Endothelial cell of umbilical vein (primary cell): ENCODE data around the gene ATP5PO. TPM values are rescaled to one million over a fixed set of nuclear protein-coding genes. Genes with fewer than 3 reads are reported as not detected.

ENCODE experiments used
- BruUV-seq: library from RNA; stranded (reverse); fragments of 400-500 nt; replicated peaks from 2 replicates; lab custom pipeline; 2021; lab: Mats Ljungman, UMichigan
- CTCF ChIA-PET: fragments of 300-600, 350-600 bp; sonication (Branson Sonifier 250); formaldehyde crosslinking; loops from one replicate; lab custom pipeline; 2021; ENCODE audit warnings: antibody characterized with exemption, inconsistent platforms; lab: Charles Lee
- POLR2A ChIA-PET: fragments of 300-600, 350-600 bp; sonication (Branson Sonifier 250); formaldehyde crosslinking; loops from one replicate; lab custom pipeline; 2021; ENCODE audit warnings: antibody characterized with exemption, inconsistent platforms; lab: Charles Lee
- DNase-seq: peaks from one replicate; pipeline ENCODE4 v3.0.0-alpha.2; 2011; ENCODE audit warnings: low read depth, low spot score
- FAIRE-seq: peaks from 2 replicates; lab custom pipeline; 2011; peaks lifted over from hg19 to GRCh38; lab: Jason Lieb, UNC
- H2AFZ ChIP-seq: 2 replicates; pipeline ENCODE4 v1.6.0; 2012; ENCODE audit warnings: low read depth, low read length, control low read depth, inconsistent platforms
- H3K27ac ChIP-seq: 2 replicates; pipeline ENCODE4 v1.5.1; 2011; ENCODE audit warnings: low read depth, mild to moderate bottlenecking, control low read depth, low read length, moderate library complexity; ENCODE audit not compliant: insufficient read depth
- H3K27me3 ChIP-seq, 2 experiments: 2 replicates each; pipeline versions ENCODE4 v1.6.0 to v1.6.1; 2011; ENCODE audit warnings: low read length in 2 of 2, mixed read lengths in 1 of 2; ENCODE audit not compliant: control insufficient read depth in 2 of 2, insufficient read depth in 2 of 2
- H3K36me3 ChIP-seq, 2 experiments: 2 replicates in 1 of 2; 3 replicates in 1 of 2; pipeline ENCODE4 v1.5.1; 2011; ENCODE audit warnings: low read length in 2 of 2, mild to moderate bottlenecking in 1 of 2, moderate library complexity in 1 of 2; ENCODE audit not compliant: control insufficient read depth in 2 of 2, insufficient read depth in 2 of 2; ENCODE audit errors: extremely low read depth in 1 of 2
- H3K4me1 ChIP-seq: 3 replicates; pipeline ENCODE4 v1.5.1; 2011; ENCODE audit warnings: mild to moderate bottlenecking, low read length; ENCODE audit not compliant: control insufficient read depth, insufficient read depth; ENCODE audit errors: extremely low read depth
- H3K4me2 ChIP-seq: 2 replicates; pipeline ENCODE4 v1.6.1; 2011; ENCODE audit warnings: low read length, control low read depth, mixed read lengths; ENCODE audit not compliant: insufficient read depth
- H3K4me3 ChIP-seq, 3 experiments: fragments of 200-600 bp in 1 of 3; sonication (generic), shearing (Covaris generic) in 1 of 3; replicated peaks in 1 of 3; 2 replicates each; pipeline ENCODE4 v1.5.1; 2011 to 2016; ENCODE audit warnings: control low read depth in 3 of 3, low read length in 3 of 3, mild to moderate bottlenecking in 2 of 3, inconsistent platforms in 1 of 3, low read depth in 1 of 3, moderate library complexity in 1 of 3; ENCODE audit not compliant: insufficient read depth in 1 of 3
- H3K79me2 ChIP-seq: 2 replicates; pipeline ENCODE4 v1.6.0; 2012; ENCODE audit warnings: low read length, inconsistent platforms; ENCODE audit not compliant: control insufficient read depth, insufficient read depth
- H3K9ac ChIP-seq: replicated peaks from 2 replicates; pipeline ENCODE3; 2011; ENCODE audit warnings: low read length, control low read depth; ENCODE audit not compliant: insufficient read depth; ENCODE audit errors: extremely low read depth
- H3K9me1 ChIP-seq: replicated peaks from 3 replicates; pipeline ENCODE4 v1.6.0; 2011; ENCODE audit warnings: mild to moderate bottlenecking, low read length; ENCODE audit not compliant: control insufficient read depth, insufficient read depth; ENCODE audit errors: extremely low read depth
- H3K9me3 ChIP-seq: replicated peaks from 2 replicates; pipeline ENCODE4 v1.5.1; 2012; ENCODE audit warnings: low read length, inconsistent platforms; ENCODE audit not compliant: control insufficient read depth, insufficient read depth
- H4K20me1 ChIP-seq: replicated peaks from 2 replicates; pipeline ENCODE3; 2011; ENCODE audit warnings: mild to moderate bottlenecking, low read length; ENCODE audit not compliant: control insufficient read depth, insufficient read depth; ENCODE audit errors: extremely low read depth
- CTCF ChIP-seq, 2 donors: IDR thresholded peaks; 1 replicate in 1 of 2; 2 replicates in 1 of 2; pipeline ENCODE4 v1.5.1; 2011; ENCODE audit warnings: low read length in 2 of 2, mild to moderate bottlenecking in 2 of 2, moderate library complexity in 2 of 2, control low read depth in 1 of 2, inconsistent platforms in 1 of 2, low read depth in 1 of 2; ENCODE audit not compliant: insufficient read depth in 1 of 2; ENCODE audit errors: extremely low read depth in 1 of 2
- EZH2 ChIP-seq: IDR thresholded peaks from 2 replicates; pipeline ENCODE4 v1.6.1; 2012; ENCODE audit warnings: borderline replicate concordance, low read depth, mild to moderate bottlenecking, moderate library complexity, low read length, inconsistent platforms; ENCODE audit not compliant: severe bottlenecking
- FOS ChIP-seq: IDR thresholded peaks from 2 replicates; pipeline ENCODE4 v1.6.1; 2011; ENCODE audit warnings: mild to moderate bottlenecking, low read length, moderate library complexity, borderline replicate concordance; ENCODE audit not compliant: insufficient read depth
- GATA2 ChIP-seq: IDR thresholded peaks from 2 replicates; pipeline ENCODE4 v1.7.0; 2011; ENCODE audit warnings: low read depth, mild to moderate bottlenecking, moderate library complexity, mixed read lengths, low read length; ENCODE audit not compliant: insufficient read length, insufficient read depth
- JUN ChIP-seq: IDR thresholded peaks from 2 replicates; pipeline ENCODE4 v1.6.1; 2011; ENCODE audit warnings: borderline replicate concordance, low read depth; ENCODE audit not compliant: insufficient read length, insufficient read depth
- MAX ChIP-seq: IDR thresholded peaks from 2 replicates; pipeline ENCODE4 v1.6.1; 2011; ENCODE audit not compliant: insufficient read depth, insufficient read length
- MYC ChIP-seq: IDR thresholded peaks from one replicate; pipeline ENCODE4 v1.6.1; 2011; ENCODE audit warnings: mild to moderate bottlenecking, low read depth, low read length
- POLR2A ChIP-seq: IDR thresholded peaks from 2 replicates; pipeline ENCODE4 v1.6.1; 2012; ENCODE audit warnings: low read depth, mild to moderate bottlenecking, control low read depth, low read length
- POLR2AphosphoS5 ChIP-seq: IDR thresholded peaks from 2 replicates; pipeline ENCODE4 v1.6.1; 2012; ENCODE audit warnings: low read depth, mild to moderate bottlenecking, control low read depth, low read length, moderate library complexity; ENCODE audit not compliant: insufficient read depth
- dilution Hi-C: fragments of 300-500 bp; cut with MboI; formaldehyde crosslinking; loops from one replicate; pipeline ENCODE4 v1.15.0; 2019; ENCODE audit warnings: low sequenced_read_pairs; ENCODE audit not compliant: extremely low pct_ligation_motif_present
- intact Hi-C: fragments of 100-400 bp; cut with micrococcal nuclease; formaldehyde crosslinking; loops from one replicate; pipeline ENCODE4 v1.10.0; 2022
- polyA plus RNA-seq, 4 experiments: library from polyadenylated mRNA; depleted of rRNA in 3 of 4; stranded (reverse) in 3 of 4; unstranded in 1 of 4; fragments of >200 nt; gene quantifications; 2 replicates each; pipeline versions ENCODE4 v1.2.1 to v1.2.3, GENCODE V29; 2011 to 2012; ENCODE audit warnings: missing spikeins in 1 of 4
- total RNA-seq: library from RNA; stranded (reverse); gene quantifications from 2 replicates; pipeline ENCODE4 v1.2.3, GENCODE V29; 2021

ATP5PO gene
- total and polyA plus RNA-seq, 2 donors (not counting 3 experiments of a cell fraction or from before 2014, with no cell fraction given): 187 to 207 TPM

- H3K4me1 ChIP-seq: peaks cover 19% of the 10 kb centered on the region
- dilution Hi-C loops: no loop called here
- H3K36me3 ChIP-seq: no peaks in the 10 kb centered on the region
- DNase-seq (no peak), FAIRE-seq (no peak)
- intact Hi-C loops: no loop called here
- no peak overlapping the region for H3K4me2 ChIP-seq
- H3K9me3 ChIP-seq: no peaks in the 10 kb centered on the region
- BruUV-seq: no TSS peak
- no peak overlapping the region for H3K27ac ChIP-seq
- H4K20me1 ChIP-seq: no peaks in the 10 kb centered on the region
- H3K27me3 ChIP-seq: no peaks in the 10 kb centered on the region
- POLR2A ChIA-PET: no interaction called here
- TF ChIP-seq MAX: no peak
- TF ChIP-seq JUN: no peak
- CTCF ChIA-PET: interaction anchor here (1.4 to 3.7 kb wide), 2 partner anchors 11 to 27 kb away, joined by 4 to 34 read pairs; no protein-coding TSS in a partner anchor
- no peak overlapping the region for H3K4me3 ChIP-seq
- no peaks in the 10 kb centered on the region for H3K79me2 ChIP-seq
- H3K9me1 ChIP-seq: no peaks in the 10 kb centered on the region
- no peak overlapping the region for H2AFZ ChIP-seq
- no peak overlapping the region for H3K9ac ChIP-seq
Observed at GRCh38 chr21:33950431-33951079, 35.0 kb upstream of the ATP5PO start.

- ChIA-PET POLR2A (no interaction called here), CTCF (interaction anchor here (3.7 kb wide), 1 partner anchor 26 kb away, joined by 34 read pairs; no protein-coding TSS in a partner anchor)
- Histone ChIP-seq H3K4me2 (no peak overlapping the region), H3K27ac (no peak overlapping the region), H3K9me1 (no peaks in the 10 kb centered on the region), H2AFZ (no peak overlapping the region), H3K36me3 (no peaks in the 10 kb centered on the region), H3K4me3 (no peak overlapping the region), H3K27me3 (no peaks in the 10 kb centered on the region), H4K20me1 (no peaks in the 10 kb centered on the region), H3K4me1 (peaks cover 19% of the 10 kb centered on the region), H3K79me2 (no peaks in the 10 kb centered on the region), H3K9ac (no peak overlapping the region), H3K9me3 (no peaks in the 10 kb centered on the region)
- TF ChIP-seq POLR2A: no peak
- TF ChIP-seq EZH2: no peak
- TF ChIP-seq CTCF (IDR thresholded peaks at IDR 0.05; ENCODE audit: extremely low read depth in 1 of 2, insufficient read depth in 1 of 2, low read depth in 1 of 2, low read length in 2 of 2): no peak
- TF ChIP-seq JUN: no peak
- no peak for TF ChIP-seq POLR2AphosphoS5
- TF ChIP-seq MYC: no peak
- no peak for TF ChIP-seq FOS
- no peak for TF ChIP-seq GATA2
- TF ChIP-seq MAX: no peak
- DNase-seq: no peak
- no TSS peak for BruUV-seq
- no peak for FAIRE-seq
- dilution Hi-C loops (no loop called here), intact Hi-C loops (no loop called here)
Observed at GRCh38 chr21:33949516-33950430, 34.2 kb upstream of the ATP5PO start.
